Trophoblast cell (in vitro differentiated cells and primary cell): Measurements from ENCODE around the gene ZNF33B.

ENCODE experiments used
- DNase-seq, 2 donors: peaks; one replicate each; pipeline ENCODE4 v3.0.0-alpha.2; 2016
- H2AFZ ChIP-seq: 2 replicates; pipeline ENCODE4 v1.6.1; 2013; ENCODE audit warnings: low read length, moderate library complexity, mild to moderate bottlenecking; ENCODE audit not compliant: insufficient read depth, poor library complexity
- H2AK5ac ChIP-seq: 2 replicates; pipeline ENCODE4 v1.6.1; 2013; ENCODE audit warnings: mild to moderate bottlenecking, low read length
- H2BK120ac ChIP-seq: 2 replicates; pipeline ENCODE4 v1.6.1; 2013; ENCODE audit warnings: low read length, mild to moderate bottlenecking, moderate library complexity; ENCODE audit not compliant: insufficient read depth, poor library complexity
- H2BK12ac ChIP-seq: 2 replicates; pipeline ENCODE4 v1.6.1; 2013; ENCODE audit warnings: mild to moderate bottlenecking, low read length, moderate library complexity
- H2BK5ac ChIP-seq: 2 replicates; pipeline ENCODE4 v1.6.1; 2013; ENCODE audit warnings: low read length, low read depth, moderate library complexity, mild to moderate bottlenecking; ENCODE audit not compliant: poor library complexity
- H3K14ac ChIP-seq: 2 replicates; pipeline ENCODE4 v1.6.1; 2013; ENCODE audit warnings: mild to moderate bottlenecking, low read length
- H3K18ac ChIP-seq: 2 replicates; pipeline ENCODE4 v1.6.1; 2013; ENCODE audit warnings: mild to moderate bottlenecking, low read length
- H3K23ac ChIP-seq: 2 replicates; pipeline ENCODE4 v1.6.1; 2013; ENCODE audit warnings: low read length
- H3K27ac ChIP-seq: 2 replicates; pipeline ENCODE4 v1.5.1; 2013; ENCODE audit warnings: low read depth, mild to moderate bottlenecking, inconsistent platforms, low read length, moderate library complexity
- H3K27me3 ChIP-seq: 2 replicates; pipeline ENCODE4 v1.6.1; 2013; ENCODE audit warnings: inconsistent platforms, mild to moderate bottlenecking, low read length, moderate library complexity; ENCODE audit not compliant: insufficient read depth
- H3K36me3 ChIP-seq, 2 experiments: 1 replicate in 1 of 2; 2 replicates in 1 of 2; pipeline ENCODE4 v1.6.1; 2013; ENCODE audit warnings: low read length in 2 of 2, mild to moderate bottlenecking in 2 of 2, moderate library complexity in 1 of 2; ENCODE audit not compliant: insufficient read depth in 2 of 2, control insufficient read depth in 1 of 2
- H3K4ac ChIP-seq: 2 replicates; pipeline ENCODE4 v1.6.1; 2013; ENCODE audit warnings: low read depth, mild to moderate bottlenecking, low read length, moderate library complexity
- H3K4me1 ChIP-seq, 2 experiments: 1 replicate in 1 of 2; 2 replicates in 1 of 2; pipeline ENCODE4 v1.6.1; 2013; ENCODE audit warnings: low read length in 2 of 2, mild to moderate bottlenecking in 2 of 2, moderate library complexity in 1 of 2; ENCODE audit not compliant: insufficient read depth in 2 of 2, control insufficient read depth in 1 of 2
- H3K4me2 ChIP-seq: 2 replicates; pipeline ENCODE4 v1.6.1; 2013; ENCODE audit warnings: inconsistent platforms, mild to moderate bottlenecking, low read length, moderate library complexity
- H3K4me3 ChIP-seq: 2 replicates; pipeline ENCODE4 v1.5.1; 2013; ENCODE audit warnings: mild to moderate bottlenecking, low read depth, low read length, inconsistent platforms
- H3K79me1 ChIP-seq: one replicate; pipeline ENCODE4 v1.6.1; 2013; ENCODE audit warnings: low read length
- H3K79me2 ChIP-seq: 2 replicates; pipeline ENCODE4 v1.6.1; 2013; ENCODE audit warnings: low read length, mild to moderate bottlenecking; ENCODE audit not compliant: control insufficient read depth, insufficient read depth, poor library complexity
- H3K9ac ChIP-seq: 2 replicates; pipeline ENCODE4 v1.6.1; 2013; ENCODE audit warnings: mild to moderate bottlenecking, low read length
- H3K9me3 ChIP-seq: 2 replicates; pipeline ENCODE4 v1.6.1; 2013; ENCODE audit warnings: low read depth, mild to moderate bottlenecking, control low read depth, inconsistent platforms, low read length; ENCODE audit not compliant: insufficient read depth
- H4K12ac ChIP-seq: 2 replicates; pipeline ENCODE4 v1.6.1; 2013; ENCODE audit warnings: low read depth, mild to moderate bottlenecking, low read length, moderate library complexity
- H4K8ac ChIP-seq: 2 replicates; pipeline ENCODE4 v1.6.1; 2013; ENCODE audit warnings: low read depth, mild to moderate bottlenecking, low read length, moderate library complexity
- H4K91ac ChIP-seq: one replicate; pipeline ENCODE4 v1.6.1; 2013; ENCODE audit warnings: low read depth, mild to moderate bottlenecking, low read length, moderate library complexity
- whole genome bisulfite sequencing: extraction: QIAGEN DNeasy Blood & Tissue Kit; methylation state at CpG from one replicate; pipeline ENCODE4 v1.1.7; 2013; ENCODE audit warnings: missing lambda C conversion rate; ENCODE audit not compliant: insufficient read length, insufficient coverage; ENCODE audit errors: extremely low coverage; 5-methylcytosine and 5-hydroxymethylcytosine counted together

Gene ZNF33B

GRCh38 chr10:42618424-42618823 is 19.9 kb downstream of the ZNF33B start:
- Histone ChIP-seq H2BK5ac (no peak overlapping the region), H2AFZ (no peak overlapping the region), H4K12ac (no peak overlapping the region), H3K23ac (no peak overlapping the region), H4K8ac (no peak overlapping the region), H2BK120ac (no peak overlapping the region), H3K79me2 (no peaks in the 10 kb centered on the region), H4K91ac (no peak overlapping the region), H3K14ac (no peak overlapping the region), H2BK12ac (no peak overlapping the region), H3K4ac (no peak overlapping the region), H2AK5ac (no peak overlapping the region), H3K27ac (no peak overlapping the region), H3K4me2 (no peak overlapping the region), H3K27me3 (no peaks in the 10 kb centered on the region), H3K4me1 (no peaks in the 10 kb centered on the region), H3K79me1 (no peaks in the 10 kb centered on the region), H3K18ac (no peak overlapping the region), H3K9ac (no peak overlapping the region), H3K9me3 (no peaks in the 10 kb centered on the region), H3K36me3 (peaks cover 0 to 5% of the 10 kb centered on the region in 2 experiments), H3K4me3 (no peak overlapping the region)
- no CpG with 5 or more reads among the region's 4 CpGs for whole genome bisulfite sequencing
- DNase-seq, result no peak

- no peak overlapping the region for H3K9ac ChIP-seq
- H3K27ac ChIP-seq, result no peak overlapping the region
- no peak overlapping the region for H2BK5ac ChIP-seq
- peaks cover 3 to 11% of the 10 kb centered on the region in 2 experiments for H3K36me3 ChIP-seq
- WGBS, result no CpG with 5 or more reads among the region's 3 CpGs
- no peak overlapping the region for H3K4ac ChIP-seq
- H3K14ac ChIP-seq, result no peak overlapping the region
- no peaks in the 10 kb centered on the region for H3K79me1 ChIP-seq
- H4K8ac ChIP-seq, result no peak overlapping the region
- H3K18ac ChIP-seq, result no peak overlapping the region
- H3K9me3 ChIP-seq, result no peaks in the 10 kb centered on the region
- H3K79me2 ChIP-seq, result no peaks in the 10 kb centered on the region
- H3K27me3 ChIP-seq, result no peaks in the 10 kb centered on the region
- H2AFZ ChIP-seq, result no peak overlapping the region
- no peak overlapping the region for H3K23ac ChIP-seq
- no peak overlapping the region for H2BK120ac ChIP-seq
- no peak overlapping the region for H3K4me2 ChIP-seq
- H4K12ac ChIP-seq, result no peak overlapping the region
- no peak overlapping the region for H2BK12ac ChIP-seq
- DNase-seq, result no peak
- H2AK5ac ChIP-seq, result no peak overlapping the region
- no peak overlapping the region for H3K4me3 ChIP-seq
- H3K4me1 ChIP-seq, result no peaks in the 10 kb centered on the region
- H4K91ac ChIP-seq, result no peak overlapping the region
Observed at GRCh38 chr10:42615419-42615818, 23.0 kb downstream of the ZNF33B start.

GRCh38 chr10:42609872-42610271 is 28.5 kb downstream of the ZNF33B start:
- Histone ChIP-seq H3K9me3 (no peaks in the 10 kb centered on the region), H2BK5ac (no peak overlapping the region), H3K4me2 (no peak overlapping the region), H3K79me2 (no peaks in the 10 kb centered on the region), H4K91ac (no peak overlapping the region), H3K4me1 (no peaks in the 10 kb centered on the region), H3K9ac (no peak overlapping the region), H2AK5ac (no peak overlapping the region), H3K36me3 (peaks cover 4 to 9% of the 10 kb centered on the region in 2 experiments), H3K79me1 (no peaks in the 10 kb centered on the region), H3K4ac (no peak overlapping the region), H3K23ac (no peak overlapping the region), H2AFZ (no peak overlapping the region), H3K4me3 (no peak overlapping the region), H4K8ac (no peak overlapping the region), H3K27ac (no peak overlapping the region), H2BK12ac (no peak overlapping the region), H3K27me3 (no peaks in the 10 kb centered on the region), H4K12ac (no peak overlapping the region), H2BK120ac (no peak overlapping the region), H3K14ac (no peak overlapping the region), H3K18ac (no peak overlapping the region)
- DNase-seq, result no peak
- no CpG with 5 or more reads among the region's 1 CpG for WGBS

- Histone ChIP-seq H3K4me2 (no peak overlapping the region), H2BK5ac (no peak overlapping the region), H4K91ac (no peak overlapping the region), H2AK5ac (no peak overlapping the region), H3K4ac (no peak overlapping the region), H3K4me3 (no peak overlapping the region), H3K27ac (no peak overlapping the region), H2AFZ (no peak overlapping the region), H3K4me1 (no peaks in the 10 kb centered on the region), H4K8ac (no peak overlapping the region), H3K36me3 (peaks cover 2 to 8% of the 10 kb centered on the region in 2 experiments), H3K79me2 (no peaks in the 10 kb centered on the region), H3K18ac (no peak overlapping the region), H3K9me3 (peaks cover 2% of the 10 kb centered on the region), H4K12ac (no peak overlapping the region), H3K79me1 (no peaks in the 10 kb centered on the region), H3K27me3 (no peaks in the 10 kb centered on the region), H3K9ac (no peak overlapping the region), H2BK120ac (no peak overlapping the region), H3K14ac (no peak overlapping the region), H3K23ac (no peak overlapping the region), H2BK12ac (no peak overlapping the region)
- no peak for DNase-seq
- WGBS, result no CpG with 5 or more reads among the region's 4 CpGs
Observed at GRCh38 chr10:42598249-42598873, 40.0 kb downstream of the ZNF33B start.
